Fibroblast of lung (primary cell): ENCODE results near the gene CYP2W1.
A peak's percentile ranks its signal among the peaks of the same experiment; 100 is the strongest.

Experiments
- CTCF ChIP-seq, 2 donors: IDR thresholded peaks in 1 of 2; conservative IDR thresholded peaks in 1 of 2; 1 replicate in 1 of 2; 2 replicates in 1 of 2; pipeline ENCODE4 v1.5.1; 2011 to 2012; ENCODE audit warnings: low read length in 2 of 2, control low read depth in 1 of 2, inconsistent platforms in 1 of 2, low read depth in 1 of 2, mild to moderate bottlenecking in 1 of 2
- EZH2 ChIP-seq: IDR thresholded peaks from 2 replicates; pipeline ENCODE4 v1.5.1; 2012; ENCODE audit warnings: low read length, control low read depth, mild to moderate bottlenecking; ENCODE audit errors: missing control alignments

- TF ChIP-seq CTCF (conservative IDR thresholded peaks at IDR 0.05 in 1 of 2, IDR thresholded peaks at IDR 0.05 in 1 of 2; ENCODE audit: low read depth in 1 of 2, low read length in 2 of 2) (peak; percentile 97 to 99), EZH2 (no peak)
Observed at GRCh38 chr7:992709-993607, 10.0 kb downstream of the CYP2W1 start.
